Type B pancreatic cell (in vitro differentiated cells): ENCODE results near the gene IQCN. TPM values are rescaled to one million over a fixed set of nuclear protein-coding genes. Genes with fewer than 3 reads are reported as not detected.

Source experiments
- DNase-seq: peaks from one replicate; pipeline ENCODE4 v3.0.0; 2021; ENCODE audit warnings: mixed read lengths; ENCODE audit not compliant: unreplicated experiment; ENCODE audit errors: extremely low spot score
- H3K27ac Mint-ChIP-seq: 2 replicates; pipeline ENCODE4 v1.8.0; 2021; ENCODE audit warnings: mild to moderate bottlenecking, mixed read lengths
- H3K27me3 Mint-ChIP-seq: 2 replicates; pipeline ENCODE4 v1.8.0; 2021; ENCODE audit warnings: mixed read lengths
- H3K36me3 Mint-ChIP-seq: 2 replicates; pipeline ENCODE4 v1.8.0; 2021; ENCODE audit warnings: mixed read lengths
- H3K4me1 Mint-ChIP-seq: one replicate; pipeline ENCODE4 v1.8.0; 2021; ENCODE audit warnings: mixed read lengths; ENCODE audit not compliant: unreplicated experiment
- H3K4me3 Mint-ChIP-seq: 2 replicates; pipeline ENCODE4 v1.8.0; 2021; ENCODE audit warnings: mild to moderate bottlenecking, mixed read lengths
- H3K9me3 Mint-ChIP-seq: 2 replicates; pipeline ENCODE4 v1.8.0; 2021; ENCODE audit warnings: mixed read lengths
- total RNA-seq: library from RNA; stranded (reverse); gene quantifications from 2 replicates; pipeline ENCODE4 v1.2.1, GENCODE V29; 2021; ENCODE audit warnings: low replicate concordance
- TF ChIP-seq, protein P1 (sequence below): fragments of 200-600 bp; sonication (generic); conservative IDR thresholded peaks from 2 replicates; pipeline ENCODE4 v1.5.0; 2021; ENCODE audit warnings: antibody characterized with exemption, mild to moderate bottlenecking

Gene IQCN
- total RNA-seq, 1 donor from 2014 or later: 7.8 TPM

DNA sequence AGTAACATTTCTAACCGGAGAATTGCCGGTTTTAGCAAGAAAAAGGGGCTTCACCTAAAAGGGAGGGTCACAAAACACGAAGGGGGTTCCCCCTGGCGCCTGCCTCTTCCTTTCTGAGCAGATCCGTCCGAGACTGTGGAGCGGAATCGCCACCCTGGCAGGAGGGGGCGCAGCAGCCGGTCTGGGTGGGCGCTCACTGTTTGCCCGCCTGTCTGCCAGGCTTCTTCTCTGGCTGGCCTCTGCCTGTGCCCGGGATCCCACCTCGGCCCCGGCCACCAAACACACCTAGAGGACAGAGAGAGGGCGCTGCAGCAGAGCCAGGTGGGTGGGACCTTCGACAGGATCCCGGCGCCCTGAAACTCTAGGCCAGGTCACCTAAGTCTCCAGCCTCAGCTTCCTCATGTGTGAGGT, 33.0 kb upstream of the IQCN start:
- H3K4me3 Mint-ChIP-seq: peak overlapping the region; percentile 0
- H3K27me3 Mint-ChIP-seq: no peaks in the 10 kb centered on the region
- H3K27ac Mint-ChIP-seq: peak overlapping the region; percentile 46

DNA sequence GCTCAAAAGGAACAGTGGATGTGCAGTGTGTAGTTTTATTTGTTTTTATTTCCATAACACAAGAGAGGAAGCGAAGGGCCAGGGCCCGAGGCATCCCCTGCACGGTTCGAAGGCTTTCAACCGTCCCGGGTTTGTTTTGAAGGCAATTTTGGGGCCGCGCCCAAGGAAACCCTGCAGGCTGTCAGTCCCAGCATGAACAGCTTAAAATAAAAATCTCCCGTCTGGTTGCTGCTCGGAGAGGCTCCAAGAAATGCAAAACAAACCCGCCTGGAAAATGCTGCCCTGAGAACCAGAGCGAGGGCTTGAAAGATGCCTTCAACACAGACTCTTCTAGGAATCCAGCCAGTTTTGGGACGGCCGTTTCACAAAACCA, 32.6 kb upstream of the IQCN start:
- Mint-ChIP-seq H3K27ac (peak overlapping the region; percentile 46), H3K36me3 (peaks cover 3% of the 10 kb centered on the region), H3K4me3 (peak overlapping the region; percentile 0), H3K4me1 (peaks cover 24% of the 10 kb centered on the region), H3K9me3 (no peaks in the 10 kb centered on the region), H3K27me3 (no peaks in the 10 kb centered on the region)
- TF ChIP-seq, protein P1, sequence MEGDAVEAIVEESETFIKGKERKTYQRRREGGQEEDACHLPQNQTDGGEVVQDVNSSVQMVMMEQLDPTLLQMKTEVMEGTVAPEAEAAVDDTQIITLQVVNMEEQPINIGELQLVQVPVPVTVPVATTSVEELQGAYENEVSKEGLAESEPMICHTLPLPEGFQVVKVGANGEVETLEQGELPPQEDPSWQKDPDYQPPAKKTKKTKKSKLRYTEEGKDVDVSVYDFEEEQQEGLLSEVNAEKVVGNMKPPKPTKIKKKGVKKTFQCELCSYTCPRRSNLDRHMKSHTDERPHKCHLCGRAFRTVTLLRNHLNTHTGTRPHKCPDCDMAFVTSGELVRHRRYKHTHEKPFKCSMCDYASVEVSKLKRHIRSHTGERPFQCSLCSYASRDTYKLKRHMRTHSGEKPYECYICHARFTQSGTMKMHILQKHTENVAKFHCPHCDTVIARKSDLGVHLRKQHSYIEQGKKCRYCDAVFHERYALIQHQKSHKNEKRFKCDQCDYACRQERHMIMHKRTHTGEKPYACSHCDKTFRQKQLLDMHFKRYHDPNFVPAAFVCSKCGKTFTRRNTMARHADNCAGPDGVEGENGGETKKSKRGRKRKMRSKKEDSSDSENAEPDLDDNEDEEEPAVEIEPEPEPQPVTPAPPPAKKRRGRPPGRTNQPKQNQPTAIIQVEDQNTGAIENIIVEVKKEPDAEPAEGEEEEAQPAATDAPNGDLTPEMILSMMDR: no peak
- no peak for DNase-seq

More for the DNA sequence above, 33.0 kb upstream of the IQCN start:
- no peaks in the 10 kb centered on the region for H3K9me3 Mint-ChIP-seq
- DNase-seq: no peak
- TF ChIP-seq, protein P1: no peak
- H3K36me3 Mint-ChIP-seq: peaks cover 3% of the 10 kb centered on the region
- H3K4me1 Mint-ChIP-seq: peaks cover 24% of the 10 kb centered on the region

DNA sequence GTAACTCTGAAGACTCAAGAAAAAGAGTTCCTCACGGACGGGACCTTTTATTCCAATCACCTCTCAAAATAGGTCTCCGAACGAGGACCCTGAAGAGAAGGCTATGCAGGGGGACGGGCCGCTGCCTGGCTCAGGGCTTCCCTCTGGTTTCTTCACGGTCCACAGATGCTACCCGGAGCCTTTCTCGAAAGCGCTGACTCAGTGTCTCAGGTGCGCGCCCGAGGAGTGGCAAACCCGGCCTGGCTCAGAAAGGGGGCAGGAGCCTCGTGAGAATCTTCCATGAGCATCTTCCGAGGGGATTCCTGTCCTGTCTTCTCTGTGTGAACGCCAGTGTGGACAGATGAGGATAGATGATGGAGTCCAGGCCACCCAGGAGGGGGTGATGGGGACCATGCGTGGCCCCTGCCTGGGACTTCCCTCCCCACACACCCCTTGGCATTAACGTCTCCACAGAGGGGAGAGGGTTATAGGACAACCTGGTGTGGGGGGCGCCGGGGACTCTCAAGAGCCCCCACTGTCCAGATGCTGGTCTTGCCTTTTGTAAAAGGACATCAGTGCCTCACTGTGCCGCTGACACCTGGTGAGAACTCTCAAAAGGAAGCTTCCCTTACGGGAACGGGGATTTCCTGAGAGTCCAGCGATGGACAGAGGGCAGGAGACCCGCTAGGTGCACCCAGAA, 32.1 kb upstream of the IQCN start:
- Mint-ChIP-seq H3K9me3 (no peaks in the 10 kb centered on the region), H3K27me3 (no peaks in the 10 kb centered on the region), H3K4me3 (no peak overlapping the region), H3K4me1 (peaks cover 24% of the 10 kb centered on the region), H3K27ac (peak overlapping the region; percentile 46), H3K36me3 (peaks cover 3% of the 10 kb centered on the region)
- no peak for DNase-seq
- TF ChIP-seq, protein P1: no peak

DNA sequence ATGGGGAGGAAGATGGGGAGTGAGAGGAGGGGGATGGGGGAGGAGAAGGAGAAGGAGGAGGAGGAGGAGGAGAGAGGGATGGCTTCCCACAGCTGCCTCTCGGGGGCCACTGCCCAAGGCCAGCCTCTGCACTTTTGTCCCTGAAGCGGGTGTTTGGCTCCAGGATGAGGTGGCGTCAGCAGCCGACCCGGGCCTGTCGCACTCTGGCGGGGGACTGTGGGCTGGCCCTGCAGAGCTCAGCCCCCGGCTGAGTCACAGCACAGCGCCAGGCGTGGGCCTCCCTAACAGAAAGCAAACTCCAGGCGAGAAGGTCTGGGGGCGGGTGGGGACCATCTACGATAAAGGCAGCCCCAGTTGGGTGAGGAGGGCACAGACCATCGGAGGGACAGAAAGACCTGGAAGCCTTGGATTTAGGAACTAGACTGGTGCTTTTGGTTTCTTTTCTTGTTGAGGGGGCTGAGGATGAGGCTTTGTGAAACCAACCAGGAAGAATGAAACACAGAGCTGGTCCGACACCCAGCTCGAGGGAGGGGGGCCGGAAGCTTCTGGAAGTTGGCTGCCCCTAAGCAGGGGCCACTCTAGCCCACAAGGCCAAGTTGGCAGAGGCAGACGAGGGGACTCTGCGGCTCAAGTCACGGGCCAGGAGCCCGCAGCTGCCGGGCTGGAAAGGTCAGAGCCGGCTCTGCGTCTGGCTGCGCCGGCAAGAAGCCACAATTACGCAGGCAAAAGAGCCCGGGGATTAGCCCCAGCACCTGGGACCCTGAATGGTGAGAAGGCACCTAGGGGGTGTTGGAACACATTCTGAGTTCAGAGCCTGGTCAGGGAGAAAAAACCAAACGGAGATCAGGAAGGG, 30.4 kb upstream of the IQCN start:
- DNase-seq: no peak
- Mint-ChIP-seq H3K4me3 (peak overlapping the region; percentile 82), H3K27ac (peak overlapping the region; percentile 90), H3K4me1 (peaks cover 24% of the 10 kb centered on the region), H3K27me3 (no peaks in the 10 kb centered on the region), H3K9me3 (no peaks in the 10 kb centered on the region), H3K36me3 (peaks cover 3% of the 10 kb centered on the region)
- TF ChIP-seq, protein P1: no peak

DNA sequence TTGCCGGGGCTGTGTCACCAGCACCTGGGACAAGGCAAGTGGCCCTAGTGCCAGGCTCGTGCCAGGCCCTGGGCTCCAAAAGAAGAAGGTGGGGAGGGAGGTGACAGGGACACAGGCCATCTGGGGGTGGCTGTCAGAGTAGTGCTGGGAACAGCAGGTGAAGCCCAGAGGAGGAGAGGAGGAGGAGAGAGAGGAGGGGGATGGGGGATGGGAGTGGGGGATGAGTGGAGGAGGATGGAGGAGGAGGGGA, 29.9 kb upstream of the IQCN start:
- Mint-ChIP-seq H3K27me3 (no peaks in the 10 kb centered on the region), H3K4me3 (peak overlapping the region; percentile 77), H3K36me3 (peaks cover 3% of the 10 kb centered on the region), H3K4me1 (peaks cover 24% of the 10 kb centered on the region), H3K27ac (peak overlapping the region; percentile 85), H3K9me3 (no peaks in the 10 kb centered on the region)
- TF ChIP-seq, protein P1: no peak
- DNase-seq: no peak
